ENCODE measurements around the gene NAA60. TPM values are rescaled to one million over a fixed set of nuclear protein-coding genes. Genes with fewer than 3 reads are reported as not detected.

NAA60 gene
- total and polyA plus RNA-seq, 9 of the 15 experiments (the other 6 are each of a cell fraction or from before 2014, with no cell fraction given): 2.1 to 49.4 (median 10.3) TPM

- no peak for TF ChIP-seq ZNF318 (IDR thresholded peaks at IDR 0.05; ENCODE audit: borderline replicate concordance in 1 of 2, low read depth in 1 of 2)
- peak in 1 of 2 experiments; percentile 71; a peak in 1 of 4 replicates for TF ChIP-seq SIN3A (IDR thresholded peaks at IDR 0.05; ENCODE audit: borderline replicate concordance in 2 of 2, control insufficient read depth in 1 of 2, low read depth in 2 of 2, low read length in 2 of 2)
- 0 out of 2 replicates have a peak, but pooled peaks have one; percentile 41 for TF ChIP-seq ZNF12 (CRISPR knock-in tag; IDR thresholded peaks at IDR 0.05)
- TF ChIP-seq HMGXB4 (CRISPR knock-in tag; IDR thresholded peaks at IDR 0.05): peak; percentile 93; the same call in 1 of the 2 replicates
- no peak for TF ChIP-seq CREB5 (CRISPR knock-in tag; IDR thresholded peaks at IDR 0.05)
- no peak for TF ChIP-seq CHD1 (IDR thresholded peaks at IDR 0.05; ENCODE audit: low read length)
- TF ChIP-seq RHOXF2B (CRISPR knock-in tag; conservative IDR thresholded peaks at IDR 0.05): no peak
- TF ChIP-seq EHMT2 (IDR thresholded peaks at IDR 0.05): peak; percentile 22; the same call in 1 of the 2 replicates
- no peak for TF ChIP-seq TBL1XR1 (IDR thresholded peaks at IDR 0.05; ENCODE audit: low read length in 2 of 2)
- TF ChIP-seq THRAP3 (IDR thresholded peaks at IDR 0.05; ENCODE audit: borderline replicate concordance): no peak
- TF ChIP-seq TBP (optimal IDR thresholded peaks at IDR 0.05; ENCODE audit: low read depth, low read length): peak; percentile 77
- TF ChIP-seq STAG1 (CRISPR knock-in tag; IDR thresholded peaks at IDR 0.05; ENCODE audit: borderline replicate concordance): no peak
- no peak for TF ChIP-seq FOXO4 (CRISPR knock-in tag; IDR thresholded peaks at IDR 0.05)
These were observed 14.2 kb downstream of the NAA60 start (continued) for GRCh38 chr16:3457434-3458252.
